ENCODE data around the gene RNF26. TPM values are rescaled to one million over a fixed set of nuclear protein-coding genes. Genes with fewer than 3 reads are reported as not detected.

RNF26 gene
- total RNA-seq, 1 experiment from 2014 or later: 45.6 TPM

DNA sequence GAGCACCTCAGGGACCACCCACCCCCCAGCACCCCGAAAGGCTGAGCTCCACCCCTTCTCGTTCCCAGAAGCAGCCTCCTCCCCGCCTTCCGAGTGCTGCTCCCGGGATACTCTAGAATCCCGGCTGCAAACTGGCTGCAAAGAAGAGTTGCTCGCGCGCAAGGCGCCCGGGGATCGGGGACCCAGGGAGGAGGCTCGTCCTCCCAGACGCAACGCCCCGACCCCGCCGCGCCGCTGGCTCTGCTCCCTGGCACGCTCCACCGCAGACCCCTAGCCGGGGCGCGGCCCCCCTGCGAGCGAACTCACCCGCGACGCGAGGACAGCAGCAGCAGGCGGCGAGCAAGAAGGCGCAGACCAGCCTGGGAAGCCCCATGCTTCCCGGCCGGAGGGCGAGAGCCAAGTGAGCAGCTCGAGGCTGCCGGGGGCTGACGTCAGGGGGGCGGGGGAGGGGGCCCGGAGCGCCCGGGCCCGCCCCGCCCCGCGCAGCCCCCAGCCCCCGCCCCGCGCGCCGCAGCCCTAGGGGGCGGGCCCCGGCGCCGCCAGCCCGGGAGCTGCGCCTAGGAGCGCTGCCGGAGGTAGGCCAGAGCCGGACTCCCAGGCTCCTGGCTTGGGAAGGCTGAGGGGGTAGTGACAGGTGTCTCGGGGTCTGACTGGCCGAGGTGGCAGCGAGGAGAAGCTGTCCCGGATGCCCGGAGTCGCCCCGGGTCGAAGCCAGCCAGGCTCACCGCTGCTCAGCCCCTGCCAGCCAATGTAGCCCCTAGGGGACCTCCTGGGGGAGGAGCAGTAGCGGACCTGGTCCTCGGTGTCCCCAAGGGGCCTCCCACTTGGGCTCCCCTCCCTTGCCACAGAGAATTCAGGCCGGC lies 17.4 kb upstream of the RNF26 start, which contains the start of gene MCAM:
Gene MCAM (minus strand): TSS at position 402 of the 863 bp plus-strand sequence. CDS start 29 bp downstream, at position 373.
- POLR2A ChIA-PET: interaction anchor here (0.7 to 1.3 kb wide), 3 partner anchors 8 to 12 kb away, joined by 3 read pairs; no protein-coding TSS in a partner anchor
- TF ChIP-seq TCF7L2 (IDR thresholded peaks at IDR 0.05; ENCODE audit: borderline replicate concordance, extremely low read depth, insufficient read depth, insufficient read length) (peak; percentile 5), ELF1 (IDR thresholded peaks at IDR 0.05; ENCODE audit: borderline replicate concordance, low read depth) (no peak), REST (IDR thresholded peaks at IDR 0.05; ENCODE audit: low read depth) (no peak), ZFX (IDR thresholded peaks at IDR 0.05) (0 out of 2 replicates have a peak, but pooled peaks have one; percentile 50), POLR2AphosphoS5 (IDR thresholded peaks at IDR 0.05; ENCODE audit: low read depth, low read length) (peak; percentile 55), POLR2A (IDR thresholded peaks at IDR 0.05; ENCODE audit: borderline replicate concordance, extremely low read depth, insufficient read depth, insufficient read length) (no peak)
- DNase-seq (ENCODE audit: low read depth, low spot score) (no peak), ATAC-seq (peak; percentile 52)
- intact Hi-C loops (cut with micrococcal nuclease): no loop called here
- H3K9me3 ChIP-seq (ENCODE audit: control insufficient read depth in 1 of 2, insufficient read depth in 1 of 2, low read depth in 1 of 2, low read length in 2 of 2): no peaks in the 10 kb centered on the region
- H3K27ac ChIP-seq (ENCODE audit: low read depth, low read length): peak within 1 kb of the TSS; percentile 66
- H3K36me3 ChIP-seq (ENCODE audit: control insufficient read depth in 1 of 2, insufficient read depth in 2 of 2, low read length in 2 of 2): peaks cover 0 to 8% of the 10 kb centered on the region in 2 experiments; a peak in 2 of 4 replicates
- BruUV-seq (replicated peaks): TSS peak; percentile 73
- H3K4me3 ChIP-seq (replicated peaks in 1 of 2; ENCODE audit: low read depth in 1 of 2, low read length in 2 of 2): peak within 1 kb of the TSS; percentile 63 to 75
- H4K20me1 ChIP-seq (ENCODE audit: insufficient read depth): no peaks in the 10 kb centered on the region
- CTCF ChIA-PET: interaction anchor here (1.0 to 2.1 kb wide), 2 partner anchors 22 to 23 kb away, joined by 3 to 12 read pairs (median 3); no protein-coding TSS in a partner anchor
- H2AFZ ChIP-seq (ENCODE audit: low read depth, low read length, poor library complexity, severe bottlenecking): peak within 1 kb of the TSS; percentile 82
- RAD21 ChIA-PET (ENCODE audit: low non-redundant PET in 1 of 2, low total read pairs in 2 of 2, uncharacterized antibody in 2 of 2, unreplicated experiment in 2 of 2): interaction anchor here in 1 of 2 experiments (1.4 kb wide), 1 partner anchor 21 kb away, joined by 4 read pairs; no protein-coding TSS in a partner anchor
- peak within 1 kb of the TSS; percentile 71 for H3K9ac ChIP-seq (ENCODE audit: low read length)
- no peaks in the 10 kb centered on the region for H3K9me2 ChIP-seq (ENCODE audit: insufficient read depth)
- peak within 1 kb of the TSS; percentile 99 for H3K4me2 ChIP-seq (ENCODE audit: low read length)
- H3K79me2 ChIP-seq (ENCODE audit: insufficient read depth, low read length): no peaks in the 10 kb centered on the region; the same call in 1 of the 2 replicates
- no peaks in the 10 kb centered on the region for H3K27me3 ChIP-seq (ENCODE audit: insufficient read depth, low read length)
- peaks cover 16 to 45% of the 10 kb centered on the region in 2 experiments for H3K4me1 ChIP-seq (ENCODE audit: control insufficient read depth in 1 of 2, insufficient read depth in 2 of 2, low read length in 2 of 2)

All from HCT116 (cell line).